Measurements from ENCODE around the gene JUNB. TPM values are rescaled to one million over a fixed set of nuclear protein-coding genes. Genes with fewer than 3 reads are reported as not detected.

The JUNB gene
- total and polyA plus RNA-seq, 2 of the 13 experiments (the other 11 are each of a cell fraction or from before 2014, with no cell fraction given), result 7.7 to 8.2 TPM

DNA sequence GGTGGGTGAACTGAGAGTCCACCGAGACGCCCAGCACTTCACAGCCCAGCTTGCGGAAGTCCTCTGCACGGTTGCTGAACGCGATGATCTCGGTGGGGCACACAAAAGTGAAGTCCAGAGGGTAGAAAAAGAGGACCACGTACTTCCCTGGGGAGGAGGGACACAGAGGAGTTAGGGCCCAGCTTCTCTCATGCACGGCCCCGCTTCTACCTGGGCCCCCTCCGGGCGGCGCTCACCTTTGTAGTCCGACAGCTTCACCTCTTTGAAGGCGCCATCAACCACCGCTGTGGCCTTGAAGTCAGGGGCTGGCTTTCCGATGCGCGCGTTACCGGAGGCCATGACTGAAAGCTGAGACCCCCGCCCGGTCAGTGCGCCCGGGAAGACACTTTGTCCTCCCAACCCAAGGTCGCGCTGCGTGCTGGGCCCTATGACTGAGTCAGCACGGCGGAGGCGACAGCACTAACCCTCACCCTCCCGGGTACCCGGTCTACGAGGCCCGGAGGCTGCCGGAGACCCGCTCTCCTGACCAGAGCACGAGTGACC lies 9.7 kb downstream of the JUNB start (continued):
- TF ChIP-seq, protein P1, sequence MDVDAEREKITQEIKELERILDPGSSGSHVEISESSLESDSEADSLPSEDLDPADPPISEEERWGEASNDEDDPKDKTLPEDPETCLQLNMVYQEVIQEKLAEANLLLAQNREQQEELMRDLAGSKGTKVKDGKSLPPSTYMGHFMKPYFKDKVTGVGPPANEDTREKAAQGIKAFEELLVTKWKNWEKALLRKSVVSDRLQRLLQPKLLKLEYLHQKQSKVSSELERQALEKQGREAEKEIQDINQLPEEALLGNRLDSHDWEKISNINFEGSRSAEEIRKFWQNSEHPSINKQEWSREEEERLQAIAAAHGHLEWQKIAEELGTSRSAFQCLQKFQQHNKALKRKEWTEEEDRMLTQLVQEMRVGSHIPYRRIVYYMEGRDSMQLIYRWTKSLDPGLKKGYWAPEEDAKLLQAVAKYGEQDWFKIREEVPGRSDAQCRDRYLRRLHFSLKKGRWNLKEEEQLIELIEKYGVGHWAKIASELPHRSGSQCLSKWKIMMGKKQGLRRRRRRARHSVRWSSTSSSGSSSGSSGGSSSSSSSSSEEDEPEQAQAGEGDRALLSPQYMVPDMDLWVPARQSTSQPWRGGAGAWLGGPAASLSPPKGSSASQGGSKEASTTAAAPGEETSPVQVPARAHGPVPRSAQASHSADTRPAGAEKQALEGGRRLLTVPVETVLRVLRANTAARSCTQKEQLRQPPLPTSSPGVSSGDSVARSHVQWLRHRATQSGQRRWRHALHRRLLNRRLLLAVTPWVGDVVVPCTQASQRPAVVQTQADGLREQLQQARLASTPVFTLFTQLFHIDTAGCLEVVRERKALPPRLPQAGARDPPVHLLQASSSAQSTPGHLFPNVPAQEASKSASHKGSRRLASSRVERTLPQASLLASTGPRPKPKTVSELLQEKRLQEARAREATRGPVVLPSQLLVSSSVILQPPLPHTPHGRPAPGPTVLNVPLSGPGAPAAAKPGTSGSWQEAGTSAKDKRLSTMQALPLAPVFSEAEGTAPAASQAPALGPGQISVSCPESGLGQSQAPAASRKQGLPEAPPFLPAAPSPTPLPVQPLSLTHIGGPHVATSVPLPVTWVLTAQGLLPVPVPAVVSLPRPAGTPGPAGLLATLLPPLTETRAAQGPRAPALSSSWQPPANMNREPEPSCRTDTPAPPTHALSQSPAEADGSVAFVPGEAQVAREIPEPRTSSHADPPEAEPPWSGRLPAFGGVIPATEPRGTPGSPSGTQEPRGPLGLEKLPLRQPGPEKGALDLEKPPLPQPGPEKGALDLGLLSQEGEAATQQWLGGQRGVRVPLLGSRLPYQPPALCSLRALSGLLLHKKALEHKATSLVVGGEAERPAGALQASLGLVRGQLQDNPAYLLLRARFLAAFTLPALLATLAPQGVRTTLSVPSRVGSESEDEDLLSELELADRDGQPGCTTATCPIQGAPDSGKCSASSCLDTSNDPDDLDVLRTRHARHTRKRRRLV (CRISPR knock-in tag; IDR thresholded peaks at IDR 0.05), result peak; percentile 18; the same call in 1 of the 2 replicates
- TF ChIP-seq ZEB1 (IDR thresholded peaks at IDR 0.05; ENCODE audit: insufficient replicate concordance, low read depth) (no peak), NRL (CRISPR knock-in tag; IDR thresholded peaks at IDR 0.05; ENCODE audit: borderline replicate concordance) (no peak), ZNF30 (CRISPR knock-in tag; IDR thresholded peaks at IDR 0.05) (no peak), SMAD3 (CRISPR knock-in tag; IDR thresholded peaks at IDR 0.05) (no peak), ASH2L (IDR thresholded peaks at IDR 0.05; ENCODE audit: insufficient read length, low read depth, low read length) (peak; percentile 74), KLF9 (CRISPR knock-in tag; IDR thresholded peaks at IDR 0.05; ENCODE audit: low read depth) (no peak), ZNF777 (CRISPR knock-in tag; IDR thresholded peaks at IDR 0.05) (no peak), ZBTB7A (CRISPR knock-in tag; IDR thresholded peaks at IDR 0.05) (peak; percentile 81; the same call in 1 of the 2 replicates), ZNF431 (CRISPR knock-in tag; IDR thresholded peaks at IDR 0.05; ENCODE audit: borderline replicate concordance, low read depth) (0 out of 2 replicates have a peak, but pooled peaks have one; percentile 54), ZNF589 (CRISPR knock-in tag; conservative IDR thresholded peaks at IDR 0.05) (0 out of 2 replicates have a peak, but pooled peaks have one; percentile 5), ZNF629 (CRISPR knock-in tag; conservative IDR thresholded peaks at IDR 0.05) (no peak), SOX6 (IDR thresholded peaks at IDR 0.05) (no peak), SOX6 (CRISPR knock-in tag; IDR thresholded peaks at IDR 0.05) (peak; percentile 27; the same call in 1 of the 2 replicates), ZKSCAN1 (IDR thresholded peaks at IDR 0.05; ENCODE audit: low read length) (no peak)
- TF ChIP-seq, protein P2, sequence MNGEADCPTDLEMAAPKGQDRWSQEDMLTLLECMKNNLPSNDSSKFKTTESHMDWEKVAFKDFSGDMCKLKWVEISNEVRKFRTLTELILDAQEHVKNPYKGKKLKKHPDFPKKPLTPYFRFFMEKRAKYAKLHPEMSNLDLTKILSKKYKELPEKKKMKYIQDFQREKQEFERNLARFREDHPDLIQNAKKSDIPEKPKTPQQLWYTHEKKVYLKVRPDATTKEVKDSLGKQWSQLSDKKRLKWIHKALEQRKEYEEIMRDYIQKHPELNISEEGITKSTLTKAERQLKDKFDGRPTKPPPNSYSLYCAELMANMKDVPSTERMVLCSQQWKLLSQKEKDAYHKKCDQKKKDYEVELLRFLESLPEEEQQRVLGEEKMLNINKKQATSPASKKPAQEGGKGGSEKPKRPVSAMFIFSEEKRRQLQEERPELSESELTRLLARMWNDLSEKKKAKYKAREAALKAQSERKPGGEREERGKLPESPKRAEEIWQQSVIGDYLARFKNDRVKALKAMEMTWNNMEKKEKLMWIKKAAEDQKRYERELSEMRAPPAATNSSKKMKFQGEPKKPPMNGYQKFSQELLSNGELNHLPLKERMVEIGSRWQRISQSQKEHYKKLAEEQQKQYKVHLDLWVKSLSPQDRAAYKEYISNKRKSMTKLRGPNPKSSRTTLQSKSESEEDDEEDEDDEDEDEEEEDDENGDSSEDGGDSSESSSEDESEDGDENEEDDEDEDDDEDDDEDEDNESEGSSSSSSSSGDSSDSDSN (CRISPR knock-in tag; IDR thresholded peaks at IDR 0.05), result peak; percentile 84
- TF ChIP-seq, protein P3, sequence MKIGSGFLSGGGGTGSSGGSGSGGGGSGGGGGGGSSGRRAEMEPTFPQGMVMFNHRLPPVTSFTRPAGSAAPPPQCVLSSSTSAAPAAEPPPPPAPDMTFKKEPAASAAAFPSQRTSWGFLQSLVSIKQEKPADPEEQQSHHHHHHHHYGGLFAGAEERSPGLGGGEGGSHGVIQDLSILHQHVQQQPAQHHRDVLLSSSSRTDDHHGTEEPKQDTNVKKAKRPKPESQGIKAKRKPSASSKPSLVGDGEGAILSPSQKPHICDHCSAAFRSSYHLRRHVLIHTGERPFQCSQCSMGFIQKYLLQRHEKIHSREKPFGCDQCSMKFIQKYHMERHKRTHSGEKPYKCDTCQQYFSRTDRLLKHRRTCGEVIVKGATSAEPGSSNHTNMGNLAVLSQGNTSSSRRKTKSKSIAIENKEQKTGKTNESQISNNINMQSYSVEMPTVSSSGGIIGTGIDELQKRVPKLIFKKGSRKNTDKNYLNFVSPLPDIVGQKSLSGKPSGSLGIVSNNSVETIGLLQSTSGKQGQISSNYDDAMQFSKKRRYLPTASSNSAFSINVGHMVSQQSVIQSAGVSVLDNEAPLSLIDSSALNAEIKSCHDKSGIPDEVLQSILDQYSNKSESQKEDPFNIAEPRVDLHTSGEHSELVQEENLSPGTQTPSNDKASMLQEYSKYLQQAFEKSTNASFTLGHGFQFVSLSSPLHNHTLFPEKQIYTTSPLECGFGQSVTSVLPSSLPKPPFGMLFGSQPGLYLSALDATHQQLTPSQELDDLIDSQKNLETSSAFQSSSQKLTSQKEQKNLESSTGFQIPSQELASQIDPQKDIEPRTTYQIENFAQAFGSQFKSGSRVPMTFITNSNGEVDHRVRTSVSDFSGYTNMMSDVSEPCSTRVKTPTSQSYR (CRISPR knock-in tag; IDR thresholded peaks at IDR 0.05; ENCODE audit: borderline replicate concordance), result no peak
- TF ChIP-seq, protein P4, sequence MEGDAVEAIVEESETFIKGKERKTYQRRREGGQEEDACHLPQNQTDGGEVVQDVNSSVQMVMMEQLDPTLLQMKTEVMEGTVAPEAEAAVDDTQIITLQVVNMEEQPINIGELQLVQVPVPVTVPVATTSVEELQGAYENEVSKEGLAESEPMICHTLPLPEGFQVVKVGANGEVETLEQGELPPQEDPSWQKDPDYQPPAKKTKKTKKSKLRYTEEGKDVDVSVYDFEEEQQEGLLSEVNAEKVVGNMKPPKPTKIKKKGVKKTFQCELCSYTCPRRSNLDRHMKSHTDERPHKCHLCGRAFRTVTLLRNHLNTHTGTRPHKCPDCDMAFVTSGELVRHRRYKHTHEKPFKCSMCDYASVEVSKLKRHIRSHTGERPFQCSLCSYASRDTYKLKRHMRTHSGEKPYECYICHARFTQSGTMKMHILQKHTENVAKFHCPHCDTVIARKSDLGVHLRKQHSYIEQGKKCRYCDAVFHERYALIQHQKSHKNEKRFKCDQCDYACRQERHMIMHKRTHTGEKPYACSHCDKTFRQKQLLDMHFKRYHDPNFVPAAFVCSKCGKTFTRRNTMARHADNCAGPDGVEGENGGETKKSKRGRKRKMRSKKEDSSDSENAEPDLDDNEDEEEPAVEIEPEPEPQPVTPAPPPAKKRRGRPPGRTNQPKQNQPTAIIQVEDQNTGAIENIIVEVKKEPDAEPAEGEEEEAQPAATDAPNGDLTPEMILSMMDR (CRISPR knock-in tag; IDR thresholded peaks at IDR 0.05), result peak; percentile 35

Measured in HepG2 (cell line).